Lung (tissue), 12 donors: Measurements from ENCODE around the gene RSU1. TPM values are rescaled to one million over a fixed set of nuclear protein-coding genes. Genes with fewer than 3 reads are reported as not detected.

Source experiments
- ATAC-seq: fragments of 200-7000 bp; cut with Tn5 transposase; one replicate; pipeline ENCODE4 v1.9.1; 2020; ENCODE audit warnings: moderate number of reproducible peaks; ENCODE audit not compliant: insufficient read depth, low FRiP score
- DNase-seq, 3 donors: peaks; one replicate each; pipeline ENCODE4 v3.0.0-alpha.2; 2013 to 2017
- H3K27ac ChIP-seq, 2 donors: one replicate each; pipeline ENCODE4 v1.5.1; 2013; ENCODE audit warnings: mild to moderate bottlenecking in 2 of 2, moderate library complexity in 2 of 2, control low read depth in 1 of 2, inconsistent platforms in 1 of 2, low read depth in 1 of 2, low read length in 1 of 2
- H3K27me3 ChIP-seq, 3 donors: one replicate each; pipeline ENCODE4 v1.5.1; 2013; ENCODE audit warnings: low read length in 2 of 3; ENCODE audit not compliant: control insufficient read depth in 3 of 3, insufficient read depth in 3 of 3
- H3K36me3 ChIP-seq, 4 donors: one replicate each; pipeline ENCODE4 v1.5.1; 2013; ENCODE audit warnings: low read length in 4 of 4, mild to moderate bottlenecking in 1 of 4, moderate library complexity in 1 of 4; ENCODE audit not compliant: control insufficient read depth in 4 of 4, insufficient read depth in 4 of 4
- H3K4me1 ChIP-seq, 5 donors: one replicate each; pipeline ENCODE4 v1.5.1; 2013; ENCODE audit warnings: low read length in 5 of 5, mild to moderate bottlenecking in 2 of 5, moderate library complexity in 1 of 5; ENCODE audit not compliant: control insufficient read depth in 5 of 5, insufficient read depth in 5 of 5
- H3K4me3 ChIP-seq: one replicate; pipeline ENCODE4 v1.5.1; 2013; ENCODE audit warnings: mild to moderate bottlenecking, control low read depth, moderate library complexity
- H3K9ac ChIP-seq, 2 donors: one replicate each; pipeline ENCODE4 v1.5.1; 2013; ENCODE audit warnings: low read length in 2 of 2, control low read depth in 1 of 2; ENCODE audit not compliant: insufficient read depth in 1 of 2
- H3K9me3 ChIP-seq, 4 donors: one replicate each; pipeline ENCODE4 v1.5.1; 2013; ENCODE audit warnings: low read length in 3 of 4, mild to moderate bottlenecking in 1 of 4, moderate library complexity in 1 of 4; ENCODE audit not compliant: control insufficient read depth in 4 of 4, insufficient read depth in 3 of 4
- CTCF ChIP-seq: IDR thresholded peaks from 2 replicates; pipeline ENCODE4 v1.5.1; 2012; ENCODE audit warnings: mild to moderate bottlenecking; ENCODE audit errors: control extremely low read depth, extremely low read depth
- WGBS, 2 donors: extraction: QIAGEN DNeasy Blood & Tissue Kit; methylation state at CpG; one replicate each; pipeline ENCODE4 v1.1.7; 2013; 5-methylcytosine and 5-hydroxymethylcytosine counted together
- polyA plus RNA-seq, 2 donors: library from polyadenylated mRNA; stranded (reverse); fragments of 200-250 nt; gene quantifications; one replicate each; pipeline ENCODE4 v1.2.1, GENCODE V29; 2013
- total RNA-seq, 2 donors: library from RNA; depleted of rRNA in 1 of 2; stranded (reverse); fragments of >200 nt in 1 of 2; gene quantifications; one replicate each; pipeline ENCODE4 v1.2.1, GENCODE V29; 2014 to 2021
- donor health status: control.
- donor health status: control.
- donor health status: Bipolar disorder and iron deficiency.
- donor health status: healthy.
- donor health status: DM: yes; HTN: yes; CAD: no.

RSU1 gene
- total and polyA plus RNA-seq, 4 donors: 36.0 to 81.5 (median 57.9) TPM

- H3K4me3 ChIP-seq: no peak overlapping the region
- 82 to 93% methylated on average over 6 of the region's 6 CpGs for WGBS, 2 donors
- DNase-seq (no peak), ATAC-seq (no peak)
- peaks cover 0 to 5% (median 0%) of the 10 kb centered on the region in 5 donors for H3K4me1 ChIP-seq
- H3K9me3 ChIP-seq: no peaks in the 10 kb centered on the region
- peaks cover 0 to 7% (median 0%) of the 10 kb centered on the region in 4 donors for H3K36me3 ChIP-seq
- peak; percentile 34 for TF ChIP-seq CTCF
- H3K27ac ChIP-seq: no peak overlapping the region
- H3K9ac ChIP-seq: no peak overlapping the region
- H3K27me3 ChIP-seq: no peaks in the 10 kb centered on the region
Measured at GRCh38 chr10:16809074-16809718, 8.0 kb downstream of the RSU1 start.

GRCh38 chr10:16804123-16804522 is 13.1 kb downstream of the RSU1 start:
- H3K4me3 ChIP-seq: no peak overlapping the region
- H3K27ac ChIP-seq: no peak overlapping the region
- TF ChIP-seq CTCF: no peak
- no peak overlapping the region for H3K9ac ChIP-seq
- no peaks in the 10 kb centered on the region for H3K27me3 ChIP-seq
- no peak for DNase-seq
- peaks cover 0 to 14% (median 0%) of the 10 kb centered on the region in 5 donors for H3K4me1 ChIP-seq
- 95 to 99% methylated on average over 4 of the region's 4 CpGs for WGBS, 2 donors
- H3K9me3 ChIP-seq: no peaks in the 10 kb centered on the region
- H3K36me3 ChIP-seq: peaks cover 0 to under 1% (median 0%) of the 10 kb centered on the region in 4 donors
- no peak for ATAC-seq

GRCh38 chr10:16803464-16803863 is 13.8 kb downstream of the RSU1 start:
- 64 to 90% methylated on average over 2 of the region's 2 CpGs for WGBS, 2 donors
- H3K4me1 ChIP-seq: peaks cover 0 to 17% (median 0%) of the 10 kb centered on the region in 5 donors
- DNase-seq: no peak
- no peaks in the 10 kb centered on the region for H3K27me3 ChIP-seq
- no peak overlapping the region for H3K4me3 ChIP-seq
- H3K9me3 ChIP-seq: no peaks in the 10 kb centered on the region
- H3K9ac ChIP-seq: no peak overlapping the region
- no peak for ATAC-seq
- no peak overlapping the region for H3K27ac ChIP-seq
- no peak for TF ChIP-seq CTCF
- no peaks in the 10 kb centered on the region for H3K36me3 ChIP-seq

- H3K36me3 ChIP-seq: no peaks in the 10 kb centered on the region
- H3K9me3 ChIP-seq: no peaks in the 10 kb centered on the region
- 56 to 78% methylated on average over 8 of the region's 8 CpGs for WGBS, 2 donors
- no peak for DNase-seq
- H3K4me1 ChIP-seq: peaks cover 0 to 17% (median 0%) of the 10 kb centered on the region in 5 donors
- H3K4me3 ChIP-seq: no peak overlapping the region
- ATAC-seq: no peak
- peak overlapping the region in 1 of 2 donors; percentile 65 for H3K27ac ChIP-seq
- TF ChIP-seq CTCF: no peak
- H3K27me3 ChIP-seq: no peaks in the 10 kb centered on the region
- no peak overlapping the region for H3K9ac ChIP-seq
Measured at GRCh38 chr10:16799621-16800020, 17.6 kb downstream of the RSU1 start.
